Coronary artery (tissue), 2 donors: ENCODE measurements around the gene KIRREL2.

Experiments used
- DNase-seq: peaks from one replicate; pipeline ENCODE4 v3.0.0-alpha.2; 2017; ENCODE audit warnings: low spot score
- H3K27ac ChIP-seq, 2 donors: fragments of 200-600 bp; sonication (generic); one replicate each; pipeline ENCODE4 v1.5.1; 2016 to 2019
- H3K4me3 ChIP-seq: fragments of 200-600 bp; sonication (generic); 2 replicates; pipeline ENCODE4 v1.5.1; 2016; ENCODE audit warnings: mild to moderate bottlenecking, moderate library complexity
- CTCF ChIP-seq: fragments of 200-600 bp; sonication (generic); IDR thresholded peaks from one replicate; pipeline ENCODE4 v1.5.1; 2019; ENCODE audit warnings: antibody characterized with exemption

KIRREL2 gene

GRCh38 chr19:35852029-35852780 lies 4.5 kb upstream of the KIRREL2 start, which contains the start of gene NPHS1:
TSS of gene NPHS1 (minus strand) at chr19:35852504. CDS start at chr19:35851837, 667 bp downstream.
- no peak within 1 kb of the TSS for H3K27ac ChIP-seq
- TF ChIP-seq CTCF = no peak
- DNase-seq = no peak
- H3K4me3 ChIP-seq = no peak within 1 kb of the TSS

GRCh38 chr19:35853038-35853756 lies 3.5 kb upstream of the KIRREL2 start:
- no peak for DNase-seq
- H3K27ac ChIP-seq = no peak overlapping the region
- no peak for TF ChIP-seq CTCF
- H3K4me3 ChIP-seq = no peak overlapping the region

DNA sequence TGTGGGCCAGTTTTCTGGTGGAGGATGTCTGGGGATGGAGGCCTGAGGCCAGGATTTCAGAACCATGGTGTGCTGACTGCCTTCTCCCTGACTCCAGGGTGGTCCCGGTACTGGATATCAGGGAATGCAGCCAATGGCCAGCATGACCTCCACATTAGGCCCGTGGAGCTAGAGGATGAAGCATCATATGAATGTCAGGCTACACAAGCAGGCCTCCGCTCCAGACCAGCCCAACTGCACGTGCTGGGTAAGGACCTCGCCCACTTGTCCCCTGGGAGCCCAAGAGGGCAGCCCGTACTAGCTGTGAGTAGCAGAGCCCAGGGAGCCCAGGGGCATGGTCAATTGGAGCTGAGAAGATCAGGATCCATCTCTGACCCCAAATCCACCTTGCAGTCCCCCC lies 1.6 kb downstream of the KIRREL2 start:
- Histone ChIP-seq H3K4me3 (no peak overlapping the region), H3K27ac (no peak overlapping the region)
- no peak for TF ChIP-seq CTCF
- DNase-seq = no peak

GRCh38 chr19:35859414-35859813 lies 2.7 kb downstream of the KIRREL2 start:
- no peak for TF ChIP-seq CTCF
- Histone ChIP-seq H3K4me3 (no peak overlapping the region), H3K27ac (no peak overlapping the region)
- DNase-seq = no peak

GRCh38 chr19:35860436-35860817 lies 3.7 kb downstream of the KIRREL2 start:
- Histone ChIP-seq H3K4me3 (no peak overlapping the region), H3K27ac (no peak overlapping the region)
- DNase-seq = no peak
- no peak for TF ChIP-seq CTCF

- Histone ChIP-seq H3K4me3 (no peak overlapping the region), H3K27ac (no peak overlapping the region)
- TF ChIP-seq CTCF = no peak
- no peak for DNase-seq
These were observed 4.3 kb downstream of the KIRREL2 start for GRCh38 chr19:35860818-35861639.
